Epithelial cell of proximal tubule (primary cell): ENCODE data around the gene C11orf98. TPM values are rescaled to one million over a fixed set of nuclear protein-coding genes. Genes with fewer than 3 reads are reported as not detected.
"Not testable (repeated sequence)": the region's sequence is repeated elsewhere in the genome, so short reads cannot be mapped to it uniquely, and the experiment has no call there.

Source experiments
- DNase-seq: peaks from one replicate; pipeline ENCODE4 v3.0.0-alpha.2; 2011; ENCODE audit warnings: low read depth
- H3K4me3 ChIP-seq: 2 replicates; pipeline ENCODE4 v1.5.1; 2011; ENCODE audit warnings: low read depth, mild to moderate bottlenecking, low read length
- total RNA-seq: library from RNA; depleted of rRNA; stranded (reverse); fragments of >200 nt; gene quantifications from 2 replicates; pipeline ENCODE4 v1.2.3, GENCODE V29; 2015
- TF ChIP-seq, protein P1 (sequence below): conservative IDR thresholded peaks from 2 replicates; pipeline ENCODE4 v1.5.1; 2012; ENCODE audit warnings: low read depth, mild to moderate bottlenecking, low read length

The C11orf98 gene
- total RNA-seq, 1 donor from 2014 or later, result 125 TPM

DNA sequence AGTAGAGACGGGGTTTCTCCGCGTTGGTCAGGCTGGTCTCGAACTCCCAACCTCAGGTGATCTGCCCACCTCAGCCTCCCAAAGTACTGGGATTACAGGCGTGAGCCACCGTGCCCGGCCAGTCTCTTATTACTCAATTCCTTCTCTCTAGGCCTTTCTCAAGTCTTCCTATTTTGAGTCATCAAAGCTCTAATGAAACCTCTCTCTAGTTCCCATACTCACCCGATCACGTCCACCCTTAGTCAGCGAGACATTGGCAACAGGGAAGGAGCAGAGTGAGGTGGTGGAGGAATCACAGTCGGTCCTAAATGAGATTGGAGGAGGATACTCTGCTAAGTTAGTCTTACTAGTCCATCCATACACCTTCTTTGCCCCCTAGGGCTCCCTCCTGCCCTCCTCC, 37.2 kb upstream of the C11orf98 start:
- DNase-seq, result no peak
- TF ChIP-seq, protein P1, sequence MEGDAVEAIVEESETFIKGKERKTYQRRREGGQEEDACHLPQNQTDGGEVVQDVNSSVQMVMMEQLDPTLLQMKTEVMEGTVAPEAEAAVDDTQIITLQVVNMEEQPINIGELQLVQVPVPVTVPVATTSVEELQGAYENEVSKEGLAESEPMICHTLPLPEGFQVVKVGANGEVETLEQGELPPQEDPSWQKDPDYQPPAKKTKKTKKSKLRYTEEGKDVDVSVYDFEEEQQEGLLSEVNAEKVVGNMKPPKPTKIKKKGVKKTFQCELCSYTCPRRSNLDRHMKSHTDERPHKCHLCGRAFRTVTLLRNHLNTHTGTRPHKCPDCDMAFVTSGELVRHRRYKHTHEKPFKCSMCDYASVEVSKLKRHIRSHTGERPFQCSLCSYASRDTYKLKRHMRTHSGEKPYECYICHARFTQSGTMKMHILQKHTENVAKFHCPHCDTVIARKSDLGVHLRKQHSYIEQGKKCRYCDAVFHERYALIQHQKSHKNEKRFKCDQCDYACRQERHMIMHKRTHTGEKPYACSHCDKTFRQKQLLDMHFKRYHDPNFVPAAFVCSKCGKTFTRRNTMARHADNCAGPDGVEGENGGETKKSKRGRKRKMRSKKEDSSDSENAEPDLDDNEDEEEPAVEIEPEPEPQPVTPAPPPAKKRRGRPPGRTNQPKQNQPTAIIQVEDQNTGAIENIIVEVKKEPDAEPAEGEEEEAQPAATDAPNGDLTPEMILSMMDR, result no peak
- H3K4me3 ChIP-seq, result no peak overlapping the region

DNA sequence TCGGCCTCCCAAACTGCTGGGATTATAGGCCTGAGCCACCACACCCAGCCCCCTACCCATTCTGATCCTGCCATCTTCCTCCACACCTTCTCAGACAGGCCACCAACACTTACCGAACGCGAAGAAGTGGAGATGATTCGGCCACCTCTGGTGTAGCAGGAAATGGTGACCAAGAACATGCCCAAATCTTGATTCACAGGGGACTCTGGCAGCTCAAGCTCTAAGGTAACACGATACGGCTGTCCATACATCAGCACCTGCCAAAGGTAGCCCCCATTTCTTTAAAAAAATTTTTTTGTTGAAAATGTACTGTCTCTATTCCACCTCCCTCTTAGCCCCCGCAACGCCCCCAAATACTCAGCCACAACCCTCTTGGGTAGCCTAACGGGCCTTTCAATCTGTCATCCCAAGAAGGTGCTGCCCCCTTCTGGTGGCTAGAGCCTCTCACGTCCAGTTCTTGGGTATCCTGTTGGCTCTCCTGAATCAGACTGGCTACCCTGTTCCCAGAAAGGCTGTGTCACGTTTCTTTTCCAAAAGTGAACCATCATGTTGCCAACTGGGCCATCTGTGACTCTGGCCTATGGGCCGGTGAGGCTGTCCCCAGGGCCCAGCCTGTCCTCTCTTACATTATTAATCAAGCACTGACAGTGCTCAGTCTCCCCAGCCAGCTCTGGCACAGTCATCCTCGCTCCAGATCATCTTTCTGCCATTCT, 29.6 kb upstream of the C11orf98 start:
- no peak for DNase-seq
- no peak overlapping the region for H3K4me3 ChIP-seq
- TF ChIP-seq, protein P1, result peak; percentile 84

DNA sequence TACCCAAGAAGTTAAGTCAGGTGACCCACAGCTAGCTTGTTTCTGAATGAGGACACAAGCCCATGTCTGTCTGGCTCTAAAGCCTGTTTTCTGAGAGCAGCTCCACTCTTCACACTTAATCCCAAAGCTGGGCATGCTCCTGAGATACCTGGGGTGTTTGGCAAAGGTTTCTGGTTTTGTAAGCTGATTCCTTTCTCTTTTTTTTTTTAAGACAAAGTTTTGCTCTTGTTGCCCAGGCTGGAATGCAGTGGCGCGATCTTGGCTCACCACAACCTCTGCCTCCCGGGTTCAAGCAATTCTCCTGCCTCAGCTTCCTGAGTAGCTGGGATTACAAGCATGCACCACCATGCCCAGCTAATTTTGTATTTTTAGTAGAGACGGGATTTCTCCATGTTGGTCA, 28.6 kb upstream of the C11orf98 start:
- H3K4me3 ChIP-seq, DNase-seq: not testable (repeated sequence)

DNA sequence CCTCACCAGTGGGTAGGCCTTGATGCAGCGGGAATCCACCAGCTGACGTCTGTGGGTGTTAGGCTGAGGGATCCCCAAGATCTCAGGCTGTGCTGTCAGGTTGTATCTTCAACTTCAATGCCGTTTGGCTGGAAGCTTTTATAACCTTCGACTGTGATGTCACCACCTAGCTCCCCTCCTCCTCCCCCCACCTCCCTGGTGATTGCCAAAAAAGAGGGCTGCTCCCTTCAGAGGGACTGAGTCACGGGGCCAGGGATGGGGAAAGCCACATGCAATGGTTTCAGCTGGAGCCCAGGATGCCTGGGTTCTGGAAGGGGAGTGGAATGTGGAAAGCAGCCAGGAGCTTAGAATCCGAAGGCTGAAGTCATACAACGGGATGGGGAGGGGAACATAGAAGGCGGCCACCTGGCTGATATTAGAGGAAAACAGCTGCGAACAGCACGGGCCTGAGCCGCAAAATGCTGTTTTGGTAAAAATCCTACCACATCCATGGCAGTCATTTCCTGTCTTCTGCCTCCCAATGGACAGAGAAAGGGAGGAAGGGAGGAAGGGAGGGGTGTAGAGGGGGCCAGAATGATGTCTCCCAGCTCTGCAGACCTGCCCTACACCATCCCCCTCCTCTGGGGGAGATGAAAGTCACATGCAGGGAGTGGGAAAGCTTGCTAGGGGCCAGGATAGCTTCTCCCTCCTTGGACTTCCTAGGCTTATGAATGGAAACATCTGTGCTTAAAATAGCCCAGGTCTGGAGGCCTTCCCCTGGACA, 24.6 kb upstream of the C11orf98 start, which contains the start of gene LRRN4CL:
LRRN4CL (minus strand) TSS at position 110 of the 763 bp plus-strand sequence. CDS start 1,022 bp downstream, outside the sequence.
- no peak within 1 kb of the TSS for H3K4me3 ChIP-seq
- TF ChIP-seq, protein P1, result no peak
- no peak for DNase-seq

DNA sequence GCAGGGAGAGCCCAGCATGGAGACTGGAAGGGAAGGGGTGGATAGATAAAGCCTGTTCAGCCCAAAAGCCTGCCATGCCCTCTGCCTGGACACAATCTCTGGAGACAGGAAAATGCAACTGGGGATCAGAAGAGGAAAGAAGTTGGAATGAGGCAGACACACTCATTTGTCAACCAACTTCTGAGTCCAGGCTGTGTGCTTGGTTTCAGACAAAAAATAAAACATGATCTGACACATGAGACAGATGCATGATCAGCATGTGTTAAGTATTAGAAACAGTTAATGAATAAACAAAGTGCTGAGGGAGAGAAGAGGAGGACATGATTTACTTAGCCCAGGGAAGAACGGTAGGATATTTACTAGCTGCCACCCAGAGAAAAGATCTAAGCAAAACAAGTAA, 23.5 kb upstream of the C11orf98 start:
- DNase-seq, result no peak
- TF ChIP-seq, protein P1, result no peak
- H3K4me3 ChIP-seq, result no peak overlapping the region

DNA sequence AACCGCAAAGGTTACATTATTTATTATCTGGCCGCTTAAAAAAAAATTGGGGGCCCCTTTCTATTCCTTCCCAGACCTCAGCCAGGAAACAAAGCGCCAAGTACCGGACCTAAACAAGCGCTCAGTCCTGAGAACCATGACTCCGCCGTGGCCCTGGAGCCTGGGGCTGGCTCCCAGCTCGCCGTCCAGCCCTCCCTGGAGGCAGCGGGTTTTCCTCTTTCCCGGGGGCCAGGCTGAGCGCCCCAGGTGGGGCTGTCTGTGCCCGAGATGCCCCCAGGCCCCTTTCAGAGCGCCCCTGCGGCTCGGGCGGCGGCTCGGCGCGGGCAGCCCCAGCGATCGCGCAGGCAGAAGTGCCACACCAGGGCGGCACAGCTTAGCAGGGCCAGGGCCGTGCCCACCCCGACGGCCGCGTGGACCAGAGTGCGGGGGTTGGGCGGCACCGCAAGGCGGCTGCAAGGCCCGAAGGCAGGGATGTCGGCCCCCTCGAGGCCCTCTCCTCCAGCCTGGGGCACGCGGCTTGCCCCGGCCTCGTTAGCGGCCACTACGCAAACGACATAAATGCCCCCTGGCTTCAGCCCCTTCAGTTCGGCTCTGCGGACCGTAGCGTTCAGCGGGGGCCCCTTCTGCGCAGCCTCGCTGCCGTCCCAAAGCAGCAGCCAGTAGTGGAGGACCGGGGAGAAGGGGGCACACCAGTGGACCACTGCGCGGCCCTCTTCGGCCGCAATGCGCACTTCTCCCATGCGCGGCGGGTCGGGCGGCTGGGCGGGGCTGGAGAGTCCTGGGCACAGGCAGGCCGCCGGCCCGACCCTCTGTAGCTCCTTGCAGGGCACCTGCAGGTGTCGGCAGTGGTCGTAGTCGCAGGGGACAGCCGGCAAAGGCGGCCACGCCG, 22.7 kb upstream of the C11orf98 start:
- peak overlapping the region; percentile 6 for H3K4me3 ChIP-seq
- TF ChIP-seq, protein P1, result no peak

DNA sequence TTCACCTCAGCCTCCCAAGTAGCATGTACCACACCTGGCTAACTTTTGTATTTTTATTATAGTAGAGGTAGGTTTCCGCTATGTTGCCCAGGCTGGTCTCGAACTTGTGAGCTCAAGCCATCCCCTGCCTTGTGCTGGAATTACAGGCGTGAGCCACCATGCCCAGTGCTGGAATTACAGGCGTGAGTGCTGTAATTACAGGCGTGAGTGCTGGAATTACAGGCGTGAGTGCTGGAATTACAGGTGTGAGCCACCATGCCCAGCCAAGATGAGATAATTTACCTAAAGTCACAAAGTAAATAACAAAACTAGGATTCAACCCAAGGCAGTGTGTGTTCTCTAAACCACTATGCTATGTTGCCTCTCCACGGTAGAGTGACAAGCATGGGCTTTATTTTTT, 17.5 kb upstream of the C11orf98 start:
- DNase-seq, result no peak
- H3K4me3 ChIP-seq, result no peak overlapping the region
- TF ChIP-seq, protein P1, result no peak

More for the DNA sequence above, 22.7 kb upstream of the C11orf98 start:
- DNase-seq, result no peak
